CD4-positive, alpha-beta memory T cell (primary cell): ENCODE data around the gene NEAT1. TPM values are rescaled to one million over a fixed set of nuclear protein-coding genes. Genes with fewer than 3 reads are reported as not detected.
A peak's percentile ranks its signal among the peaks of the same experiment; 100 is the strongest.

Experiments
- CTCF ChIA-PET: fragments of 350-600 bp; sonication (Branson Sonifier 250); formaldehyde crosslinking; loops from one replicate; lab custom pipeline; 2021; ENCODE audit warnings: inconsistent platforms; ENCODE audit not compliant: partially characterized antibody; lab: Charles Lee
- POLR2A ChIA-PET: fragments of 350-600 bp; sonication (Branson Sonifier 250); formaldehyde crosslinking; loops from one replicate; lab custom pipeline; 2021; ENCODE audit not compliant: partially characterized antibody; lab: Charles Lee
- DNase-seq, 5 donors: peaks; one replicate each; pipeline versions ENCODE4 v3.0.0 to v3.0.0-alpha.2; 2020 to 2022; ENCODE audit warnings: mixed read lengths in 1 of 5
- H3K27ac ChIP-seq: one replicate; pipeline ENCODE4 v1.7.0; 2013; ENCODE audit warnings: low read depth, low read length
- H3K27me3 ChIP-seq: 2 replicates; pipeline ENCODE4 v1.7.0; 2013; ENCODE audit warnings: mild to moderate bottlenecking, low read length, moderate library complexity; ENCODE audit not compliant: insufficient read depth
- H3K36me3 ChIP-seq: 2 replicates; pipeline ENCODE4 v1.7.0; 2013; ENCODE audit warnings: mild to moderate bottlenecking, low read length, moderate library complexity; ENCODE audit not compliant: insufficient read depth
- H3K4me1 ChIP-seq: 2 replicates; pipeline ENCODE4 v1.7.0; 2013; ENCODE audit warnings: mild to moderate bottlenecking, low read length, moderate library complexity; ENCODE audit not compliant: insufficient read depth
- H3K4me3 ChIP-seq, 2 donors: one replicate each; pipeline ENCODE4 v1.7.0; 2013; ENCODE audit warnings: low read length in 2 of 2, mild to moderate bottlenecking in 1 of 2
- H3K9me3 ChIP-seq, 2 donors: one replicate each; pipeline ENCODE4 v1.7.0; 2013; ENCODE audit warnings: low read length in 2 of 2, control low read depth in 1 of 2; ENCODE audit not compliant: control insufficient read depth in 1 of 2
- H3K27ac Mint-ChIP-seq, 7 donors: one replicate each; pipeline ENCODE4 v1.8.0; 2020 to 2021; ENCODE audit warnings: mixed read lengths in 7 of 7, mild to moderate bottlenecking in 6 of 7, inconsistent platforms in 3 of 7, moderate library complexity in 3 of 7
- H3K27me3 Mint-ChIP-seq, 2 donors: one replicate each; pipeline ENCODE4 v1.8.0; 2020 to 2021; ENCODE audit warnings: mixed read lengths in 2 of 2
- H3K36me3 Mint-ChIP-seq, 2 donors: one replicate each; pipeline ENCODE4 v1.8.0; 2020 to 2021; ENCODE audit warnings: mixed read lengths in 2 of 2, inconsistent platforms in 1 of 2, mild to moderate bottlenecking in 1 of 2
- H3K4me1 Mint-ChIP-seq, 4 donors: one replicate each; pipeline ENCODE4 v1.8.0; 2020 to 2021; ENCODE audit warnings: mixed read lengths in 4 of 4, mild to moderate bottlenecking in 1 of 4
- H3K4me3 Mint-ChIP-seq, 8 donors: one replicate each; pipeline ENCODE4 v1.8.0; 2020 to 2021; ENCODE audit warnings: mixed read lengths in 8 of 8, mild to moderate bottlenecking in 7 of 8, moderate library complexity in 6 of 8, inconsistent platforms in 3 of 8
- H3K9me3 Mint-ChIP-seq, 8 donors: one replicate each; pipeline ENCODE4 v1.8.0; 2020 to 2021; ENCODE audit warnings: mixed read lengths in 8 of 8, mild to moderate bottlenecking in 5 of 8, inconsistent platforms in 3 of 8, moderate library complexity in 1 of 8
- intact Hi-C: fragments of 100-400 bp; cut with micrococcal nuclease; formaldehyde crosslinking; loops from one replicate; pipeline ENCODE4 v1.15.1; 2023
- polyA plus RNA-seq, 2 donors: library from polyadenylated mRNA; unstranded; fragments of 300-500 nt; fragmentation: Illumina TruSeq; gene quantifications; one replicate each; pipeline ENCODE4 v1.2.3, GENCODE V29; 2021
- total RNA-seq, 2 experiments: library from RNA; stranded (reverse); gene quantifications; one replicate each; pipeline ENCODE4 v1.2.3, GENCODE V29; 2021

Gene NEAT1
- total and polyA plus RNA-seq, 4 experiments from 2014 or later = 2.3 to 687 (median 344) TPM

- H3K4me3 Mint-ChIP-seq = no peak overlapping the region
- Histone ChIP-seq H3K27me3 (no peaks in the 10 kb centered on the region), H3K36me3 (peaks cover 33% of the 10 kb centered on the region), H3K4me1 (peaks cover 30% of the 10 kb centered on the region), H3K4me3 (no peak overlapping the region), H3K27ac (no peak overlapping the region), H3K9me3 (no peaks in the 10 kb centered on the region)
- H3K4me1 Mint-ChIP-seq = peaks cover 14 to 36% (median 18%) of the 10 kb centered on the region in 4 donors
- intact Hi-C loops = no loop called here
- no peaks in the 10 kb centered on the region for H3K9me3 Mint-ChIP-seq
- no peak for DNase-seq
- ChIA-PET POLR2A (interaction anchor here (2.4 to 25.9 kb wide), 3 partner anchors 26 to 132 kb away, joined by 5 to 654 read pairs (median 524); partner anchors contain the start of genes MALAT1, NEAT1 and SCYL1), CTCF (interaction anchor here (1.0 to 1.2 kb wide), 2 partner anchors 64 to 116 kb away, joined by 3 read pairs; no protein-coding TSS in a partner anchor)
- no peak overlapping the region for H3K27ac Mint-ChIP-seq
- no peaks in the 10 kb centered on the region for H3K27me3 Mint-ChIP-seq
- H3K36me3 Mint-ChIP-seq = peaks cover 19 to 53% of the 10 kb centered on the region in 2 donors
Measured at GRCh38 chr11:65393513-65394079, 29.0 kb upstream of the NEAT1 start.

- H3K27me3 Mint-ChIP-seq = no peaks in the 10 kb centered on the region
- DNase-seq = peak in 1 of 5 donors; percentile 11
- Histone ChIP-seq H3K9me3 (no peaks in the 10 kb centered on the region), H3K4me3 (no peak overlapping the region), H3K4me1 (peaks cover 25% of the 10 kb centered on the region), H3K27me3 (no peaks in the 10 kb centered on the region), H3K36me3 (peaks cover 32% of the 10 kb centered on the region), H3K27ac (no peak overlapping the region)
- no peak overlapping the region for H3K4me3 Mint-ChIP-seq
- peaks cover 10 to 31% (median 13%) of the 10 kb centered on the region in 4 donors for H3K4me1 Mint-ChIP-seq
- POLR2A ChIA-PET = interaction anchor here (17.1 to 25.9 kb wide), 2 partner anchors 26 to 110 kb away, joined by 524 to 654 read pairs; partner anchors contain the start of genes MALAT1 and NEAT1
- no peak overlapping the region for H3K27ac Mint-ChIP-seq
- peaks cover 17 to 51% of the 10 kb centered on the region in 2 donors for H3K36me3 Mint-ChIP-seq
- CTCF ChIA-PET = interaction anchor here (1.2 kb wide), 1 partner anchor 115 kb away, joined by 3 read pairs; no protein-coding TSS in a partner anchor
- H3K9me3 Mint-ChIP-seq = no peaks in the 10 kb centered on the region
- intact Hi-C loops = no loop called here
Measured at GRCh38 chr11:65394125-65394536, 28.5 kb upstream of the NEAT1 start.

GRCh38 chr11:65395961-65396530 is 26.6 kb upstream of the NEAT1 start:
- CTCF ChIA-PET = no interaction called here
- intact Hi-C loops = no loop called here
- H3K4me3 ChIP-seq = no peak overlapping the region
- no peaks in the 10 kb centered on the region for H3K27me3 ChIP-seq
- DNase-seq = peak in 1 of 5 donors; percentile 2
- Mint-ChIP-seq H3K27ac (peak overlapping the region in 1 of 7 donors; percentile 47), H3K27me3 (no peaks in the 10 kb centered on the region), H3K4me3 (no peak overlapping the region), H3K36me3 (peaks cover 17 to 49% of the 10 kb centered on the region in 2 donors), H3K4me1 (peaks cover 0 to 19% (median 5%) of the 10 kb centered on the region in 4 donors), H3K9me3 (no peaks in the 10 kb centered on the region)
- peaks cover 6% of the 10 kb centered on the region for H3K4me1 ChIP-seq
- H3K36me3 ChIP-seq = peaks cover 42% of the 10 kb centered on the region
- H3K27ac ChIP-seq = no peak overlapping the region
- no peaks in the 10 kb centered on the region for H3K9me3 ChIP-seq
- POLR2A ChIA-PET = interaction anchor here (1.3 to 25.9 kb wide), 3 partner anchors 9 to 108 kb away, joined by 3 to 654 read pairs (median 4); partner anchors contain the start of gene MALAT1

GRCh38 chr11:65396769-65397745 is 25.5 kb upstream of the NEAT1 start:
- Histone ChIP-seq H3K27ac (no peak overlapping the region), H3K4me3 (no peak overlapping the region), H3K9me3 (no peaks in the 10 kb centered on the region), H3K27me3 (no peaks in the 10 kb centered on the region), H3K36me3 (peaks cover 42% of the 10 kb centered on the region), H3K4me1 (no peaks in the 10 kb centered on the region)
- DNase-seq = peak in 1 of 5 donors; percentile 25
- Mint-ChIP-seq H3K4me1 (peaks cover 0 to 12% (median 4%) of the 10 kb centered on the region in 4 donors), H3K9me3 (no peaks in the 10 kb centered on the region), H3K4me3 (no peak overlapping the region), H3K27ac (peak overlapping the region in 4 of 7 donors; percentile 11 to 73 (median 57)), H3K27me3 (no peaks in the 10 kb centered on the region), H3K36me3 (peaks cover 17 to 50% of the 10 kb centered on the region in 2 donors)
- ChIA-PET POLR2A (interaction anchor here (1.4 to 25.9 kb wide), 3 partner anchors 18 to 107 kb away, joined by 4 to 654 read pairs (median 5); partner anchors contain the start of gene MALAT1), CTCF (interaction anchor here (1.0 kb wide), 1 partner anchor 9 kb away, joined by 3 read pairs; no protein-coding TSS in a partner anchor)
- intact Hi-C loops = no loop called here

- CTCF ChIA-PET = no interaction called here
- Histone ChIP-seq H3K4me1 (no peaks in the 10 kb centered on the region), H3K27ac (no peak overlapping the region), H3K9me3 (no peaks in the 10 kb centered on the region), H3K4me3 (no peak overlapping the region), H3K27me3 (no peaks in the 10 kb centered on the region), H3K36me3 (peaks cover 39% of the 10 kb centered on the region)
- peak in 1 of 5 donors; percentile 4 for DNase-seq
- Mint-ChIP-seq H3K4me1 (peaks cover 0 to 6% (median 2%) of the 10 kb centered on the region in 4 donors), H3K4me3 (no peak overlapping the region), H3K27ac (peak overlapping the region in 1 of 7 donors; percentile 77), H3K9me3 (no peaks in the 10 kb centered on the region), H3K36me3 (peaks cover 16 to 47% of the 10 kb centered on the region in 2 donors), H3K27me3 (no peaks in the 10 kb centered on the region)
- intact Hi-C loops = no loop called here
- POLR2A ChIA-PET = interaction anchor here (0.7 to 25.9 kb wide), 3 partner anchors 18 to 180 kb away, joined by 3 to 654 read pairs (median 5); partner anchors contain the start of gene MALAT1
Measured at GRCh38 chr11:65398362-65398910, 24.2 kb upstream of the NEAT1 start.

- peaks cover 16 to 50% of the 10 kb centered on the region in 2 donors for H3K36me3 Mint-ChIP-seq
- no peaks in the 10 kb centered on the region for H3K27me3 Mint-ChIP-seq
- Histone ChIP-seq H3K27me3 (no peaks in the 10 kb centered on the region), H3K4me1 (no peaks in the 10 kb centered on the region), H3K27ac (no peak overlapping the region), H3K4me3 (no peak overlapping the region), H3K9me3 (no peaks in the 10 kb centered on the region), H3K36me3 (peaks cover 42% of the 10 kb centered on the region)
- DNase-seq = peak in 1 of 5 donors; percentile 5
- intact Hi-C loops = no loop called here
- H3K4me1 Mint-ChIP-seq = peaks cover 0 to 6% (median 2%) of the 10 kb centered on the region in 4 donors
- H3K9me3 Mint-ChIP-seq = no peaks in the 10 kb centered on the region
- POLR2A ChIA-PET = interaction anchor here (0.7 to 25.9 kb wide), 3 partner anchors 10 to 179 kb away, joined by 3 to 654 read pairs (median 10); partner anchors contain the start of gene MALAT1
- no peak overlapping the region for H3K4me3 Mint-ChIP-seq
- CTCF ChIA-PET = no interaction called here
- no peak overlapping the region for H3K27ac Mint-ChIP-seq
Measured at GRCh38 chr11:65399249-65399648, 23.3 kb upstream of the NEAT1 start.
